Activated CD4-positive, alpha-beta T cell treated with anti-CD3 and anti-CD28 coated beads for 4 hours (primary cell): ENCODE data around the gene PLEKHH3.
"Not testable (repeated sequence)": the region's sequence is repeated elsewhere in the genome, so short reads cannot be mapped to it uniquely, and the experiment has no call there.

Experiments used
- DNase-seq, 2 donors: peaks; one replicate each; pipeline ENCODE4 v3.0.0-alpha.2; 2020

PLEKHH3 gene

DNA sequence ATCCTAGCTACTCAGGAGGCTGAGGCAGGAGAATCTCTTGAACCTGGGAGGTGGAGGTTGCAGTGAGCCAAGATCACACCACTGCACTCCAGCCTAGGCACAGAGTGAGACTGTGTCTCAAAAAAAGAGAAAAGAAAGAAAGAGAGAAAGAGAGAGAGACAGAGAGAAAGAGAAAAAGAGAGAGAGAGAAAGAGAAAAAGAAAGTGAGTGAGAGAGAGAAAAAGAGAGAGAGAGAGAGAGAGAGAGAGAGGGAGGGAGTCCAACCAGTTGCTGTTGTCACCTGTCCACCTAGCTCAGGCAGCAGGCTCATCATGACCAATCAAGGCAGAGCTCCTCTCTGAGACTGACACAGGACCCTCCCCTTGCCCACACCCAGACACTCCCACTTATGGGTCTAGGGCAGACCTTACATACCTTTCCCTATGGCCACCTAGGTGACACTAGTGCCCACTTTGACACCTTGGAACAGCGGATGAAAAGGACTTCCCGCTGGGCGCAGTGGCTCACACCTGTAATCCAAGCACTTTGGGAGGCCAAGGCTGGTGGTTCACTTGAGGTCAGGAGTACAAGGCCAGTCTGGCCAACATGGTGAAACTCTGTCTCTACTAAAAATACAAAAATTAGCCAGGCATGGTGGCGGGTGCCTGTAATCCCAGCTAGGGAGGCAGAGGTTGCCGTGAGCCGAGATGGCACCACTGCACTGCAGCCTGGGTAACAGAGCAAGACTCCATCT lies 49.6 kb downstream of the PLEKHH3 start:
- DNase-seq, result not testable (repeated sequence)

DNA sequence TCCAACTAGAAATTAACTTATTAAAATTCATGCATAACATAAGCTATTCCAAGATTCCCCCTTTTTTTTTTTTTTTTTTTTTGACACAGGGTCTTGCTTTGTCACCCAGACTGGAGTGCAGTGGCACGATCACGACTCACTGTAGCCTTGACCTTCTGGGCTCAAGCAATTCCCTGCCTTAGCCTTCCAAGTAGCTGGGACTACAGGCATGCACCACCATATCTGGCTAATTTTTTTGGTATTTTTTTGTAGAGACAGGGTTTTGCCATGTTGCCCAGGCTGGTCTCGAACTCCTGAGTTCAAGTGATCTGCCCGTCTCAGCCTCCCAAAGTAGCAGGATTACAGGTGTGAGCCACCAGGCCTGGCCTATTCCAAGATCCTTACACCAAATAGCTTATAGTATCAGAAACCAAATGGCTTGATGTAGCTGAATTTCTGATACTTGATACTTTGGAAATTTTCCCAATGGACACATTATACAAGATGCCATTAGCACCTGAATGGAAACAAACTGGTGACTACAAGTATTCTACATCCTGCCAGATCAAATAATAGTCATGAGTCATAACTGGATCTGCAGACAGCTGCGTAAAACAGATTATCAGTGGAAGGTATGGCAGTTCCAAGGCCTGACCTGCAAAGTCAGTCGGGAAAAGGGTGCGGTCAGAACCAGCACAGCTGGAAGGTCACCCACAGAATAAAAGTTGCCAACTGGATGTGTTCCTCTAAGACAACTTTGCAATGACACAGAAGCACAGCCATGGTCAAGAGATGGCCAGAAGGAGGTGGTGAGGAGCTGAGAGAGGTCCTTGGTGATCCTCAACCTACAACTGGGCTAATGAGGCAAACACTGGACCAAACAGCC lies 52.8 kb downstream of the PLEKHH3 start:
- no peak for DNase-seq

DNA sequence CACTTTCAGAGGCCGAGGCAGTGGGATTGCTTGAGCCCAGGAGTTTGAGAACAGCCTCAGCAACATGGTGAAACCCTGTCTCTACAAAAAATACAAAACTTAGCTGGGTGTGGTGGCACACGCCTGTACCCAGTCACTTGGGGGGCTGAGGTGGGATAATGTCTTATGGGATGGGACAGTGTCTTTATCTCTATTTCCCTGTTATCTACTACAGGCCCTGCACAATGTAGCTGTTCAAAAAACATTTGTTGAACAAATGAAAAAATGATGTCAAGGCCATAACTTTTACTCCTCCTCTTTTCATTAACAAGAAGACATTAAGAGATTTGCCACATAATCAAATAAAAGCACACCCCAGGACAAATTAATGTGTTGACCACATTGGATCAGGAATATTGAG lies 53.5 kb downstream of the PLEKHH3 start:
- no peak for DNase-seq

DNA sequence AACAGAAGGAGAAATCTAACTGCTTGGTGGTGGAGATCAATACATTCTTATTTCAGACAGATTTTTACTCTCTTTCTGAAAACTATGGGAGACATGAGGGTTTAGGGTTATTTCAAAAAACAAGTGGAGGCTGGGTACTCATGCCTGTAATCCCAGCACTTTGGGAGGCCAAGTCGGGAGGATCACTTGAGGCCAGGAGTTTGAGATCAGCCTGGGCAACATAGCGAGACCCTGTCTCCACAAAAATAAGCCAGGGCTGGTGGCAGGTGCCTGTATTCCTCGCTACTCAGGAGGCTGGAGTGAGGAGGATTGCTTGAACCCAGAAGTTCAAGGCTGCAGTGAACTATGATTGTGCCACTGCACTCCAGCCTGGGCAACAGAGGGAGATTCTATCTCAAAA lies 54.8 kb downstream of the PLEKHH3 start:
- DNase-seq, result not testable (repeated sequence)

DNA sequence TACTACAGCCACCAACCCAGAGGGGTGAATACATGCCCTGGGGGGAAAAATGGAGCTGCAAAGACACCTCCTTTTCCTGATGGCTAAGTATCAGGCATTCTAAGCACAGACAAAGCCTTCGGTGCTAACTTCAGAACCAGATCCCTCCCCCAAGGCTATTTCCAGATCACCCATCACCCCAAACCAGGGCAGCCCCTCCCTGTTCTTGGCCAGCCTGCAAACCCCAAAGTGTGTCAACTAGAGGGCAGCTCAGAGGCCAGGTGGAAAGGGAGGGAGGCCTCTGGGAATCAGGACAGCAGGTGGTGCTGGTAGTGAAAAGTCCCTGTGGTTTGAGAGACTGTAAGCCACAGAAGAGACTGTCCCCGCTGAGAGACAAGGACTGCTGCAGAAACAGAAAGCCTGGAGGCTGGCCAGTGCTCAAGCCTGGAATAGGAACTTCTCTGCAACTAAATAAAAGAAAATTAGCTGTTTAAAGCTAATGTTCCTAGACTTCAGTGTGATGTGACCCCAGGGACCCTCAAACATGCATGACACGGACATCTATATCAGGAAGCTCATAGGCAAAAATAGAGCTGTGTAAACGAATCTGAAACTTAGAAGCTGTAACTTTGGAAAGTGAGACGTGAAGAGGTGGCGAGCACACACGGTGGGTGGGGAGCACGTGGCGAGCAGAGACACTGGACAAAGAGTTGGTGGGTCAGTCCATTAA lies 58.2 kb downstream of the PLEKHH3 start:
- no peak for DNase-seq

DNA sequence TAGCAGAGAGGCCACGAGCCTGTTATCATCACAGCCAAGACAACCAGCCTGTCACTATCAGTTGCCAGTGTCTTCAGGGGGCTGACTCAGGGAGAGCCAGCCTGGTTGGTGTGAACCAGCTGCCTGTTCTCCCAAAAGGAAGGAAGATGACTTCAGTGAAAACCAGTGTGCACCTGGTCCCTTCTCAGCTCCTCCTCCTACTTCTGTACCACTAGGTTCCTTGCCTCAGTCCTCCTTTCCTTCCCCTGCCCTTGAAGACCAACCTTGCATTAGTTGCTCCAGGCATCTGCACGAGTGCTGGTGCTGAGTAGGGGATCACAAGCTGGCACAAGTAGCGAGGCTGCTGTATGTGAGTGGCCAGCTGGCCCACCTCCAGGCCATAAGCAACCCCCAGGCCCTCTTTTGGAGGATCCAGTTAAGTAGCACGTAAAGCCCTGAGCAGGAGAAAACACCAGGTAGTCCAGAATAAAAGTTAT lies 58.8 kb downstream of the PLEKHH3 start:
- DNase-seq, result no peak
